GM10266 (cell line): Measurements from ENCODE around the gene HSF2BP.

Source experiments
- DNase-seq: peaks from one replicate; pipeline ENCODE4 v3.0.0; 2012; ENCODE audit errors: extremely low spot score
- TF ChIP-seq, protein P1 (sequence below): IDR thresholded peaks from 2 replicates; pipeline ENCODE4 v1.5.1; 2012; ENCODE audit warnings: mild to moderate bottlenecking, low read depth; ENCODE audit not compliant: control insufficient read depth, insufficient read depth; ENCODE audit errors: missing control alignments

HSF2BP gene

DNA sequence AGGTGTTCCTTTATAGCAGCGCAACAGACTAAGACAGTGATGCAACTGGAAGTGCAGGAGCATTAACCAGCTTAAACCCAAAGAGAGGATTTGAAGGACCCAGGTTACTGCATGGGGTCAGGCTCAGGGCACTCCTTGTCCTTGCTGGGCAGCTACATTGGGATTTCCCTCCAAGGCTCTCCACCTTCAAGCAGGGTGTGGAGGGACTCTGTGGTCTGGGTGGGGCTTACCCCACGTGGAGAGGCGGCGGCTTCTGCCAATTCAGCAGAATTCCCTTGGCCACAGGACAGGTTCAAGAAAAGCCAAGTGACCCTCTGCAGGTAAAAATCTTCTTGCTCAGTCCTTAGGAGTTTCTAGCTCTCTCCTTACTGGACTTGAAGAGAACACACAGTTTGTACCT, 6.6 kb upstream of the HSF2BP start:
- no peak for DNase-seq
- TF ChIP-seq, protein P1, sequence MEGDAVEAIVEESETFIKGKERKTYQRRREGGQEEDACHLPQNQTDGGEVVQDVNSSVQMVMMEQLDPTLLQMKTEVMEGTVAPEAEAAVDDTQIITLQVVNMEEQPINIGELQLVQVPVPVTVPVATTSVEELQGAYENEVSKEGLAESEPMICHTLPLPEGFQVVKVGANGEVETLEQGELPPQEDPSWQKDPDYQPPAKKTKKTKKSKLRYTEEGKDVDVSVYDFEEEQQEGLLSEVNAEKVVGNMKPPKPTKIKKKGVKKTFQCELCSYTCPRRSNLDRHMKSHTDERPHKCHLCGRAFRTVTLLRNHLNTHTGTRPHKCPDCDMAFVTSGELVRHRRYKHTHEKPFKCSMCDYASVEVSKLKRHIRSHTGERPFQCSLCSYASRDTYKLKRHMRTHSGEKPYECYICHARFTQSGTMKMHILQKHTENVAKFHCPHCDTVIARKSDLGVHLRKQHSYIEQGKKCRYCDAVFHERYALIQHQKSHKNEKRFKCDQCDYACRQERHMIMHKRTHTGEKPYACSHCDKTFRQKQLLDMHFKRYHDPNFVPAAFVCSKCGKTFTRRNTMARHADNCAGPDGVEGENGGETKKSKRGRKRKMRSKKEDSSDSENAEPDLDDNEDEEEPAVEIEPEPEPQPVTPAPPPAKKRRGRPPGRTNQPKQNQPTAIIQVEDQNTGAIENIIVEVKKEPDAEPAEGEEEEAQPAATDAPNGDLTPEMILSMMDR, result no peak

DNA sequence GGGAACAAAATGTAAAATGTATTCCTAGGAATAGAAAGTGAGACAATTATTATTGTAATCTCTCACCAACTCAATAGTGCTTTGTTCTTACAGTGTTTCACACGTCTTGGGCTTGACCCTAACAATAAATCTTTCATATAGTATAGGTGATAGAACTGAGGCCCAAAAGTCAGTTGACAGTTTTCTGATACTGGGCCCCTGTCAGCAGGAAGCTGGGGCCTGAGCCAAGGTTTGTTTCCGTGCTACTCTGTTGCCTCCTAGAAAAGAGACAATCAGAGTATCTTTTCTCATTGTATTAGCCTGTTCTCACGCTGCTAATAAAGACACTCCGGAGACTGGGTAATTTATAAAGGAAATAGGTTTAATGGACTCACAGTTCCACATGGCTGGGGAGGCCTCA, 5.1 kb upstream of the HSF2BP start:
- TF ChIP-seq, protein P1, result no peak
- DNase-seq, result no peak

DNA sequence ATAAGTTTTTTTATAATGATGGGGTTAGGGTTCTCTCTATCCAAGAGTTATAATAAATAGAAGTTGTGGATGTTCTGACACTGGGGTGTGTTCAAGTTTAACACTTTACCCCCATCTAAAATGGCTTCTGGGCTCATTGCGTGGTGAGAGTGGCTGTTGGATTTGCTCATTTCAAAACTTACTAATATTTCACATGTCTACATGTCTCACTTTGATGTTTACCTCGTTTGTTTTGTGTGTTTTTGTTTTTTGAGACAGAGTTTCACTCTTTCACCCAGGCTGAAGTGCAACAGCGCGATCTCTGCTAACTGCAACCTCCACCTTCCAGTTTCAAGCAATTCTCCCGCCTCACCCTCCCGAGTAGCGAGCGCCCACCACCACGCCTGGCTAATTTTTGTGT, 3.7 kb upstream of the HSF2BP start:
- TF ChIP-seq, protein P1, result no peak
- no peak for DNase-seq

DNA sequence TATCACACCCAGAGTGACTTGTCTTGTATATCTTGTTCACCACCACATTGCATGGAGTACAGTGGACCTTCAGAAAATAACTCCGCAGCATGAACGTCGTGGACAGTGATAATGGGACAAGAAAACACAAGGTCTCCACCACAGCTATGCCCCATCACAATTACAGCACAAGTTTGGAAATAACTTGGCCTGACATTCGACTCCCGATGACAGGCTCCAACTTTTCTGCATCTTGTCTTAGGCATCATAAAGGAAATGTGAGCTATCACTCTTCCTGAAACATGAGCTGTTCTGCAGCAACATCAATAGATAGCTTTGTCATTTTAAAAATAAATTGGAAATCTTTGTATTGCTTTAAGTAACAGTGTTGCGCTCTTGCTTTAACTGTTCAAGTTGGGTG, 3.0 kb upstream of the HSF2BP start:
- no peak for DNase-seq
- TF ChIP-seq, protein P1, result no peak

DNA sequence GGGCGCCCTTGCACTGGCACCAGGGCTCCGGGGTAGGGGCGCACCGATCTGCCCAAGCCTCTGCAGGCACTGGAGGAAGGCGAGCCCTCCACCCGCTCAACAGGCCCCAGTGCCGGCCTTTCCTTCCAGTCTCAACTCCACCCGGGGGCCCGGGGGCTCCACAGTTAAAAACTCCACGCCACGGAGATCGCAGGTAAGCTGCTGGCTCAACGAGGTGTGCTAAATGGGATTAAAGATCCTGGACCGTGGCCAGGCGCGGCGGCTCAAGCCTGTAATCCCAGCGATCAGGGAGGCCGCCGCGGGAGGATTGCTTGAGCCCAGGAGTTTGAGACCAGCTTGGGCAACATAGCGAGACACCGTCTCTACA, 536 bp downstream of the HSF2BP start:
- TF ChIP-seq, protein P1, result no peak

DNA sequence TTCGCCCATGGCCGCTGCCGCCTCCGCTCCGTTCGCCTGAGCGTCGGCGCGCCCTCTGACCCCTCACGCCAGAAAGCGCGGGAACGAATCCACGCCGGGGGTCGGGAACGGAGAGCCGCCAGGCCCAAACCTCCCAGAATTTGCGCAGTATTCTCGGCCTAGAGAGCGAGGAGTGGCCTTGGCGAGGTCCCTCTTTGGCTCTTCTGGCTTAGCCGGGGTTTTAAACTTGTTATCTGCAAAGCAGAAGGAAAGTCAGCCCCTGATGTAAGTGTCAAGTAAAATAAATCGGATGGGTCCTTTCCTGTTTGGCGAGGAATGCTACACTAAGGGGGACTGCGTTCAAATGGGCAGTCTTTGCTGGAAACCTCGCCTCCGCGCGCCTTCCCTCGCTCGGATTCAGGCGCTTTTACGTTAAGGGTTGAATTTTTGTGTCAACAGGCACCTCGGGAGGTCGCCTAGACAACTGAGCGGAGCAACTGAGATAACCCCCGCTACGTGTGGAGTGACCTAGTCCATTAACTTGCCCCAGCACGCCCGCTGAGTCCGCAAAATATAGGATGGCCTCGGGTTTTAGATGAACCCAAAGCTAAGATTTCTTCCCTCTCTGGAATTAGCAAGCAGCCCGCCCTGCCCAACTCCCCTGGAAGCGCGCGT, 1.1 kb downstream of the HSF2BP start:
- TF ChIP-seq, protein P1, result no peak
- DNase-seq, result no peak

More for the DNA sequence above, 536 bp downstream of the HSF2BP start:
- DNase-seq, result no peak

DNA sequence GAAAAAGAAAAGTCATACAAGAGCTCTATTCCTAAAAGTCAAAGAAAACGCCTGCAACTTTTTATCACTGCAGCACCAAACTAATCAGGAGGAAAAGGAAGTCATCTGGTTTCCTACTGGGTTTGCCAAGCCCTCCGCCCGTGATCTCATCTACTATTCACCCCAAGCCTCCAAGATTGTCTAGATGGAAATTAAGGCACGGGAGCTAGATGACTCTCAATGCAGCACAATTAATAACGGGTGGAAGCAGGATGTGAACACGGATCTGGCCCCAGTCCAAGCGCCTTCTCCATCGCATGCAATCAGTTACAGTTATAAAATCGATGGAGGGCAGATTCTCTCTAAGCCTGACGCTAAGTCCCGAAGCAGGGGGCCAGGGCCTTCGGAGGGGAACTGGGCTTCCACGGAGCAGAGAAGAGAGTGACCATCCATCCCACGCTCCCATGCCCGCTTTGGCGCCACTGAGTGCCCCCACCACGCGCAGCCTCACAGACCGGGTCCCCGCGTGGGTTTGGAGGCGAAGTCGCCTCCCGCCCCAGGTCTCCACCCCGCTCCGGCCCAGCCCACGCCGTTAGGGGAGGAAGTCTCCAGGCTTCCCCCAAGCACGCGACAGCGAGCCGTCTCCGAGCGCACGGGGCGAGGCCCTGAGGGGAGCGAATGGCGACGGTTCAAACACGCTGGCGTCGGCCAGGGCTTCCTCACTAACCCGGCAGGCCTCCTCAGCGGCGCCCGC, 1.8 kb downstream of the HSF2BP start:
- no peak for DNase-seq
- TF ChIP-seq, protein P1, result no peak
